ENCODE measurements around the gene CCDC134. TPM values are rescaled to one million over a fixed set of nuclear protein-coding genes. Genes with fewer than 3 reads are reported as not detected.

The CCDC134 gene
- total RNA-seq, 1 experiment from 2014 or later: 7.9 TPM

GRCh38 chr22:41873391-41873790 is 72.9 kb downstream of the CCDC134 start:
- POLR2A ChIA-PET (ENCODE audit: unreplicated experiment): interaction anchor here (0.7 kb wide), 1 partner anchor 41 kb away, joined by 3 read pairs; no protein-coding TSS in a partner anchor
- DNase-seq: no peak

GRCh38 chr22:41874090-41874489 is 73.6 kb downstream of the CCDC134 start:
- H3K4me3 ChIP-seq (ENCODE audit: low read length): no peak overlapping the region
- TF ChIP-seq CTCF (conservative IDR thresholded peaks at IDR 0.05; ENCODE audit: low read depth, low read length): no peak
- TF ChIP-seq EZH2phosphoT487 (IDR thresholded peaks at IDR 0.05; ENCODE audit: borderline replicate concordance, low read length): no peak
- H3K27me3 ChIP-seq (ENCODE audit: low read length): no peaks in the 10 kb centered on the region
- no peaks in the 10 kb centered on the region for H3K9me3 ChIP-seq (ENCODE audit: low read length)
- H3K36me3 ChIP-seq (ENCODE audit: low read depth, low read length): peaks cover 44% of the 10 kb centered on the region
- POLR2A ChIA-PET (ENCODE audit: unreplicated experiment): no interaction called here
- H3K27ac ChIP-seq (ENCODE audit: low read length): no peak overlapping the region
- no peaks in the 10 kb centered on the region for H3K4me1 ChIP-seq (ENCODE audit: insufficient read depth, low read length)
- H3K9ac ChIP-seq (ENCODE audit: low read length): no peak overlapping the region
- CTCF ChIA-PET: no interaction called here
- no peaks in the 10 kb centered on the region for H3K9me2 ChIP-seq (replicated peaks; ENCODE audit: low read length)
- H2AFZ ChIP-seq (ENCODE audit: low read length): no peak overlapping the region
- no peak for ATAC-seq
- H3K4me2 ChIP-seq (ENCODE audit: low read length): no peak overlapping the region
- BruUV-seq (replicated peaks): no TSS peak
- H3F3A ChIP-seq (ENCODE audit: low read length, unreplicated experiment): no peaks in the 10 kb centered on the region
- H3K79me2 ChIP-seq (ENCODE audit: low read length): no peaks in the 10 kb centered on the region
- intact Hi-C loops (cut with micrococcal nuclease): no loop called here
- DNase-seq: no peak
- no peaks in the 10 kb centered on the region for H4K20me1 ChIP-seq (ENCODE audit: low read length)

More at GRCh38 chr22:41873391-41873790, 72.9 kb downstream of the CCDC134 start:
- Histone ChIP-seq H3K27ac (ENCODE audit: low read length) (no peak overlapping the region), H3K4me1 (ENCODE audit: insufficient read depth, low read length) (no peaks in the 10 kb centered on the region), H3K9me2 (replicated peaks; ENCODE audit: low read length) (no peaks in the 10 kb centered on the region), H3K9ac (ENCODE audit: low read length) (no peak overlapping the region), H2AFZ (ENCODE audit: low read length) (no peak overlapping the region), H3K9me3 (ENCODE audit: low read length) (no peaks in the 10 kb centered on the region), H3K4me3 (ENCODE audit: low read length) (no peak overlapping the region), H3F3A (ENCODE audit: low read length, unreplicated experiment) (no peaks in the 10 kb centered on the region), H3K36me3 (ENCODE audit: low read depth, low read length) (peaks cover 44% of the 10 kb centered on the region), H3K79me2 (ENCODE audit: low read length) (no peaks in the 10 kb centered on the region), H3K27me3 (ENCODE audit: low read length) (no peaks in the 10 kb centered on the region), H3K4me2 (ENCODE audit: low read length) (no peak overlapping the region), H4K20me1 (ENCODE audit: low read length) (no peaks in the 10 kb centered on the region)
- BruUV-seq (replicated peaks): no TSS peak
- TF ChIP-seq EZH2 (IDR thresholded peaks at IDR 0.05; ENCODE audit: low read length, unreplicated experiment) (no peak), EZH2phosphoT487 (IDR thresholded peaks at IDR 0.05; ENCODE audit: borderline replicate concordance, low read length) (no peak)
- CTCF ChIA-PET: no interaction called here
- intact Hi-C loops (cut with micrococcal nuclease): no loop called here
- no peak for ATAC-seq

- no peak overlapping the region for H3K4me2 ChIP-seq (ENCODE audit: low read length)
- no peaks in the 10 kb centered on the region for H4K20me1 ChIP-seq (ENCODE audit: low read length)
- intact Hi-C loops (cut with micrococcal nuclease): no loop called here
- no peak overlapping the region for H3K9ac ChIP-seq (ENCODE audit: low read length)
- CTCF ChIA-PET: no interaction called here
- no peaks in the 10 kb centered on the region for H3K9me2 ChIP-seq (replicated peaks; ENCODE audit: low read length)
- H3K36me3 ChIP-seq (ENCODE audit: low read depth, low read length): peaks cover 43% of the 10 kb centered on the region
- no peak for ATAC-seq
- H2AFZ ChIP-seq (ENCODE audit: low read length): no peak overlapping the region
- H3K27me3 ChIP-seq (ENCODE audit: low read length): no peaks in the 10 kb centered on the region
- H3K4me3 ChIP-seq (ENCODE audit: low read length): no peak overlapping the region
- BruUV-seq (replicated peaks): no TSS peak
- POLR2A ChIA-PET (ENCODE audit: unreplicated experiment): no interaction called here
- no peaks in the 10 kb centered on the region for H3F3A ChIP-seq (ENCODE audit: low read length, unreplicated experiment)
- no peaks in the 10 kb centered on the region for H3K9me3 ChIP-seq (ENCODE audit: low read length)
- DNase-seq: no peak
- no peaks in the 10 kb centered on the region for H3K79me2 ChIP-seq (ENCODE audit: low read length)
- no peaks in the 10 kb centered on the region for H3K4me1 ChIP-seq (ENCODE audit: insufficient read depth, low read length)
- no peak overlapping the region for H3K27ac ChIP-seq (ENCODE audit: low read length)
- no peak for TF ChIP-seq EZH2phosphoT487 (IDR thresholded peaks at IDR 0.05; ENCODE audit: borderline replicate concordance, low read length)
These were observed 75.2 kb downstream of the CCDC134 start for GRCh38 chr22:41875531-41876270.

Other genes with a start within 250 kb of the CCDC134 start
- not detected in 2 replicates for gene CSDC2, start 239.7 kb upstream of the CCDC134 start, total RNA-seq (2014; rRNA removed)
- 18.0 and 18.6 TPM in 2 replicates for gene PMM1, start 210.8 kb upstream of the CCDC134 start, total RNA-seq (2014; rRNA removed)
- 20.9 and 21.9 TPM in 2 replicates for gene DESI1, start 179.6 kb upstream of the CCDC134 start, total RNA-seq (2014; rRNA removed)
- 404 and 432 TPM in 2 replicates for gene XRCC6, start 179.4 kb upstream of the CCDC134 start, total RNA-seq (2014; rRNA removed)
- 159 and 173 TPM in 2 replicates for gene SNU13, start 111.8 kb upstream of the CCDC134 start, total RNA-seq (2014; rRNA removed)
- 1.4 TPM in 1 of 2 replicates, not detected in the other for gene MEI1, start 101.2 kb upstream of the CCDC134 start, total RNA-seq (2014; rRNA removed)
- 38.7 and 40.0 TPM in 2 replicates for gene SREBF2, start 32.4 kb downstream of the CCDC134 start, total RNA-seq (2014; rRNA removed)
- not detected in 2 replicates for gene SHISA8, start 114.4 kb downstream of the CCDC134 start, total RNA-seq (2014; rRNA removed)
- gene TNFRSF13C, start 126.1 kb downstream of the CCDC134 start, total RNA-seq (2014; rRNA removed): 0.58 and 0.66 TPM in 2 replicates
- gene CENPM, start 146.5 kb downstream of the CCDC134 start, total RNA-seq (2014; rRNA removed): 75.9 and 77.5 TPM in 2 replicates
- gene SEPTIN3, start 168.8 kb downstream of the CCDC134 start, total RNA-seq (2014; rRNA removed): 1.2 and 3.6 TPM in 2 replicates
- gene WBP2NL, start 198.1 kb downstream of the CCDC134 start, total RNA-seq (2014; rRNA removed): 0.33 TPM in 1 of 2 replicates, not detected in the other